Natural killer cell (primary cell): Measurements from ENCODE around the gene ANKRD34A. TPM values are rescaled to one million over a fixed set of nuclear protein-coding genes. Genes with fewer than 3 reads are reported as not detected.
"Not testable (repeated sequence)": the region's sequence is repeated elsewhere in the genome, so short reads cannot be mapped to it uniquely, and the experiment has no call there.

Source experiments
- ATAC-seq, 3 donors: fragments of 150-1000 bp in 2 of 3; fragments of 200-7000 bp in 1 of 3; cut with Tn5 transposase; 1 replicate in 1 of 3; 2 replicates in 2 of 3; pipeline ENCODE4 v1.10.0; 2021; ENCODE audit warnings: mild to moderate bottlenecking in 2 of 3, moderate library complexity in 2 of 3
- DNase-seq, 2 donors: peaks; one replicate each; pipeline versions ENCODE4 v3.0.0 to v3.0.0-alpha.2; 2013 to 2021; ENCODE audit warnings: mixed read lengths in 1 of 2
- H3K27ac ChIP-seq: one replicate; pipeline ENCODE4 v1.5.1; 2013; ENCODE audit warnings: mild to moderate bottlenecking, low read length
- H3K27me3 ChIP-seq: one replicate; pipeline ENCODE4 v1.6.1; 2013; ENCODE audit warnings: low read length; ENCODE audit not compliant: control insufficient read depth, insufficient read depth
- H3K36me3 ChIP-seq: one replicate; pipeline ENCODE4 v1.6.1; 2013; ENCODE audit warnings: low read length; ENCODE audit not compliant: control insufficient read depth, insufficient read depth
- H3K4me1 ChIP-seq: one replicate; pipeline ENCODE4 v1.6.1; 2013; ENCODE audit warnings: low read length; ENCODE audit not compliant: control insufficient read depth, insufficient read depth
- H3K4me3 ChIP-seq: one replicate; pipeline ENCODE4 v1.5.1; 2013; ENCODE audit warnings: low read length
- H3K9me3 ChIP-seq: one replicate; pipeline ENCODE4 v1.6.1; 2013; ENCODE audit warnings: low read length; ENCODE audit not compliant: control insufficient read depth, insufficient read depth
- H3K27ac Mint-ChIP-seq, 2 donors: one replicate each; pipeline ENCODE4 v1.8.0; 2022; ENCODE audit warnings: mild to moderate bottlenecking in 2 of 2, mixed read lengths in 2 of 2, moderate library complexity in 1 of 2
- H3K27me3 Mint-ChIP-seq, 2 donors: one replicate each; pipeline ENCODE4 v1.8.0; 2022; ENCODE audit warnings: low read depth in 2 of 2, mixed read lengths in 2 of 2
- H3K36me3 Mint-ChIP-seq: one replicate; pipeline ENCODE4 v1.8.0; 2022; ENCODE audit warnings: mixed read lengths
- H3K4me1 Mint-ChIP-seq, 2 donors: one replicate each; pipeline ENCODE4 v1.8.0; 2022; ENCODE audit warnings: mixed read lengths in 2 of 2
- H3K4me3 Mint-ChIP-seq: one replicate; pipeline ENCODE4 v1.8.0; 2022; ENCODE audit warnings: mild to moderate bottlenecking, moderate library complexity, mixed read lengths
- H3K9me3 Mint-ChIP-seq, 2 donors: one replicate each; pipeline ENCODE4 v1.8.0; 2022; ENCODE audit warnings: mixed read lengths in 2 of 2
- WGBS: methylation state at CpG from one replicate; pipeline ENCODE4 v1.1.7; 2013; ENCODE audit warnings: missing lambda C conversion rate; ENCODE audit not compliant: insufficient coverage; 5-methylcytosine and 5-hydroxymethylcytosine counted together
- intact Hi-C: fragments of 100-400 bp; cut with micrococcal nuclease; formaldehyde crosslinking; loops from one replicate; pipeline ENCODE4 v1.14.2; 2022
- total RNA-seq, 4 donors: library from RNA; stranded (reverse); fragments of 120-200 nt in 1 of 4; gene quantifications; one replicate each; pipeline versions ENCODE4 v1.2.3 to v1.2.4, GENCODE V29; 2013 to 2022
- TF ChIP-seq, protein P1 (sequence below): fragments of 200-600 bp; IDR thresholded peaks from one replicate; pipeline ENCODE4 v1.8.0; 2022; ENCODE audit warnings: antibody characterized with exemption

ANKRD34A gene
- total RNA-seq, 3 donors from 2014 or later (not counting 1 experiment from before 2014, with no cell fraction given), result 1.4 to 1.9 (median 1.4) TPM

DNA sequence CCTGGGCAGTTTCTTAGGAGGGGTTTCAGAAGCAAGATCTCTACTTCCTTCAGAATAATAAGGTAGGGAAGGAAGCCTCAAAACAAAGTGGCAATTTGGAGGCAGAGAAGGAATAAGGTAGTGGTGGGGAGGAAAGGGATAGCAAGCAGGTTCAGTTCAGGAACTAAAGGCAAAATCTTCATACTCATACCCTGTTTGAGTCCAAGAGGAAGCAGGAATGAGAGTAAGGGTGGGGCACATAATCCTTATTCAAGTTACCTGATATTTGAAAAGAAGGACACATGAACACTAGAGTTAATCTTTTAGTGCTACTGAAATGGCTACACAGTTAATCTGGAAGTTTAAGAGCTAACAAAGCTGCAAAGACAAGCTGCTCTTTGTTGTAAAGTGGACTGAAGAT is 28.7 kb downstream of the ANKRD34A start:
- H3K4me3 ChIP-seq, result no peak overlapping the region
- peaks cover 18% of the 10 kb centered on the region for H3K4me1 ChIP-seq
- TF ChIP-seq, protein P1, sequence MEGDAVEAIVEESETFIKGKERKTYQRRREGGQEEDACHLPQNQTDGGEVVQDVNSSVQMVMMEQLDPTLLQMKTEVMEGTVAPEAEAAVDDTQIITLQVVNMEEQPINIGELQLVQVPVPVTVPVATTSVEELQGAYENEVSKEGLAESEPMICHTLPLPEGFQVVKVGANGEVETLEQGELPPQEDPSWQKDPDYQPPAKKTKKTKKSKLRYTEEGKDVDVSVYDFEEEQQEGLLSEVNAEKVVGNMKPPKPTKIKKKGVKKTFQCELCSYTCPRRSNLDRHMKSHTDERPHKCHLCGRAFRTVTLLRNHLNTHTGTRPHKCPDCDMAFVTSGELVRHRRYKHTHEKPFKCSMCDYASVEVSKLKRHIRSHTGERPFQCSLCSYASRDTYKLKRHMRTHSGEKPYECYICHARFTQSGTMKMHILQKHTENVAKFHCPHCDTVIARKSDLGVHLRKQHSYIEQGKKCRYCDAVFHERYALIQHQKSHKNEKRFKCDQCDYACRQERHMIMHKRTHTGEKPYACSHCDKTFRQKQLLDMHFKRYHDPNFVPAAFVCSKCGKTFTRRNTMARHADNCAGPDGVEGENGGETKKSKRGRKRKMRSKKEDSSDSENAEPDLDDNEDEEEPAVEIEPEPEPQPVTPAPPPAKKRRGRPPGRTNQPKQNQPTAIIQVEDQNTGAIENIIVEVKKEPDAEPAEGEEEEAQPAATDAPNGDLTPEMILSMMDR, result no peak
- no peak overlapping the region for H3K4me3 Mint-ChIP-seq
- H3K9me3 ChIP-seq, result no peaks in the 10 kb centered on the region
- H3K27me3 Mint-ChIP-seq, result no peaks in the 10 kb centered on the region
- intact Hi-C loops, result no loop called here
- no peak for ATAC-seq
- no peaks in the 10 kb centered on the region for H3K27me3 ChIP-seq
- DNase-seq, result no peak
- H3K4me1 Mint-ChIP-seq, result peaks cover 26 to 29% of the 10 kb centered on the region in 2 donors
- H3K27ac Mint-ChIP-seq, result peak overlapping the region in 1 of 2 donors; percentile 6
- H3K36me3 ChIP-seq, result peaks cover 19% of the 10 kb centered on the region
- H3K9me3 Mint-ChIP-seq, result no peaks in the 10 kb centered on the region
- peaks cover 8% of the 10 kb centered on the region for H3K36me3 Mint-ChIP-seq
- no peak overlapping the region for H3K27ac ChIP-seq

GRCh38 chr1:145932522-145933009 is 31.8 kb downstream of the ANKRD34A start:
- not testable (repeated sequence) for H3K9me3 Mint-ChIP-seq, H3K4me3 ChIP-seq, H3K27me3 ChIP-seq, H3K27me3 Mint-ChIP-seq, H3K36me3 Mint-ChIP-seq, H3K9me3 ChIP-seq
- Mint-ChIP-seq H3K4me1 (peaks cover 30 to 36% of the 10 kb centered on the region in 2 donors), H3K4me3 (peak overlapping the region; percentile 78), H3K27ac (peak overlapping the region in 1 of 2 donors; percentile 91)
- peak in 1 of 3 donors; percentile 30 for ATAC-seq
- intact Hi-C loops, result loop anchor here (2.0 kb wide), 1 partner anchor 28 kb away; no protein-coding TSS in a partner anchor
- Histone ChIP-seq H3K36me3 (peaks cover 19% of the 10 kb centered on the region), H3K4me1 (peaks cover 27% of the 10 kb centered on the region), H3K27ac (peak overlapping the region; percentile 57)
- DNase-seq, result peak; percentile 30 to 69
- 0% methylated on average over 8 of the region's 9 CpGs for WGBS

- TF ChIP-seq, protein P1, result no peak
- intact Hi-C loops, result loop anchor here (2.0 to 5.0 kb wide), 4 partner anchors 37 to 84 kb away; partner anchors contain the start of genes ANKRD34A, POLR3GL and TXNIP
- Histone ChIP-seq H3K4me1 (peaks cover 33% of the 10 kb centered on the region), H3K9me3 (no peaks in the 10 kb centered on the region), H3K36me3 (peaks cover 15% of the 10 kb centered on the region), H3K27ac (peak overlapping the region; percentile 100), H3K4me3 (peak overlapping the region; percentile 64), H3K27me3 (no peaks in the 10 kb centered on the region)
- peaks cover 22 to 28% of the 10 kb centered on the region in 2 donors for H3K4me1 Mint-ChIP-seq
- ATAC-seq (no peak), DNase-seq (peak in 1 of 2 donors; percentile 18)
- H3K27ac Mint-ChIP-seq, result no peak overlapping the region
- H3K9me3 Mint-ChIP-seq, result no peaks in the 10 kb centered on the region
- WGBS, result 62% methylated on average over 18 of the region's 20 CpGs
- H3K4me3 Mint-ChIP-seq, result peak overlapping the region; percentile 14
- peaks cover 6% of the 10 kb centered on the region for H3K36me3 Mint-ChIP-seq
- H3K27me3 Mint-ChIP-seq, result no peaks in the 10 kb centered on the region
Measured at GRCh38 chr1:145927916-145928643, 36.3 kb downstream of the ANKRD34A start.

DNA sequence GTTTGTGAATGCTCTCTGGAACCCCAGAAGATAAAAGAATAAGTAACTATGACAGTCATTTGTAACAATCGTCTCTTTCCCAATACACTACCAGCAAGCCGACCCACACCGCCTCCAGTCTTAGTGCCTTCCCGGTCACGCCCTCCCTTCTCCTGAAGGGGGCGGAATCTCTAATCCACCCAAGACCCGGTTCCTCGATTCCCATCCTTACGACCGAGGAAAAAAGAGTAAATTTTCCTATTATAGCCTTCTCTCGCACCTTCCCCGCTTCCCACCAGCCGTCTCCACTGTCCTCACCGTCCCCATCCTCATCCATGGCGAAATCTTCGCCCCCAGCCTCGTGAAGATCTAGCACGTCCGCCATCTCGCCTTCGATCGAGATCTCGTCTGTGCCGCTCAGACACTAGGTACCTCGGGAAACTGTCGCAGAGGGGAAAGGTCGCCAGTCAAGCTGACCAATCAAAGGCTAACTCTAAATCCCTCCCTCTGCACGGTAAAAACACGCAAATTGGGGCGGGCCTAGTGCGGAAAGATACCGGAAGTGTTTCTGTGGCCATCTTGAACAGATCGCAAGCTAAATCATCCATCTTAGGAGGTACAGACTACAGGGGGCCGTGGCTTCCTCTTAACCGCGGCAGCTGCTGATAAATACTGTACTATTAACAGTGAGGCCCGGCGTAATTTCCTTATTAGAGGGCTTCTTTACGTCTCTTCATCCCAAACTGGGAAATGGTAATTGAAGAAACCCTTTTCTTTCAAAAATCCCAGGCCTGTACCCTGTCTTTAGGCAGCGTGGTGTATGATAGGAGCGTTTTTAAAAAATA is 37.1 kb downstream of the ANKRD34A start, which contains the start of gene RBM8A:
TSS of gene RBM8A (minus strand) at position 422 of the 824 bp plus-strand sequence. CDS start at position 364, 58 bp downstream.
- no peak within 1 kb of the TSS for H3K27ac Mint-ChIP-seq
- intact Hi-C loops, result loop anchor here (2.0 to 5.0 kb wide), 4 partner anchors 38 to 85 kb away; partner anchors contain the start of genes ANKRD34A, POLR3GL and TXNIP
- Histone ChIP-seq H3K9me3 (no peaks in the 10 kb centered on the region), H3K27ac (peak within 1 kb of the TSS; percentile 100), H3K36me3 (peaks cover 20% of the 10 kb centered on the region), H3K4me1 (peaks cover 25% of the 10 kb centered on the region), H3K27me3 (no peaks in the 10 kb centered on the region), H3K4me3 (peak within 1 kb of the TSS; percentile 64)
- H3K36me3 Mint-ChIP-seq, result peaks cover 6% of the 10 kb centered on the region
- peak; percentile 87 to 99 for DNase-seq
- no peaks in the 10 kb centered on the region for H3K27me3 Mint-ChIP-seq
- under 1% methylated on average over 40 of the region's 41 CpGs for WGBS
- no peaks in the 10 kb centered on the region for H3K9me3 Mint-ChIP-seq
- TF ChIP-seq, protein P1, result peak; percentile 73
- H3K4me3 Mint-ChIP-seq, result no peak within 1 kb of the TSS
- H3K4me1 Mint-ChIP-seq, result peaks cover 14 to 20% of the 10 kb centered on the region in 2 donors
- ATAC-seq, result peak; percentile 96 to 99 (median 96)
